GM12875 (cell line): ENCODE data around the gene GDI2.
A peak's percentile ranks its signal among the peaks of the same experiment; 100 is the strongest.

Experiments
- H3K4me3 ChIP-seq: one replicate; pipeline ENCODE4 v1.5.1; 2011; ENCODE audit warnings: low read depth, low read length, control low read depth
- TF ChIP-seq, protein P1 (sequence below): IDR thresholded peaks from 2 replicates; pipeline ENCODE4 v1.5.1; 2011; ENCODE audit warnings: low read depth, mild to moderate bottlenecking, control low read depth, inconsistent platforms, low read length, moderate library complexity, borderline replicate concordance; ENCODE audit not compliant: insufficient read depth

GDI2 gene

GRCh38 chr10:5743736-5744135 is 69.5 kb downstream of the GDI2 start:
- H3K4me3 ChIP-seq, result no peak overlapping the region
- TF ChIP-seq, protein P1, sequence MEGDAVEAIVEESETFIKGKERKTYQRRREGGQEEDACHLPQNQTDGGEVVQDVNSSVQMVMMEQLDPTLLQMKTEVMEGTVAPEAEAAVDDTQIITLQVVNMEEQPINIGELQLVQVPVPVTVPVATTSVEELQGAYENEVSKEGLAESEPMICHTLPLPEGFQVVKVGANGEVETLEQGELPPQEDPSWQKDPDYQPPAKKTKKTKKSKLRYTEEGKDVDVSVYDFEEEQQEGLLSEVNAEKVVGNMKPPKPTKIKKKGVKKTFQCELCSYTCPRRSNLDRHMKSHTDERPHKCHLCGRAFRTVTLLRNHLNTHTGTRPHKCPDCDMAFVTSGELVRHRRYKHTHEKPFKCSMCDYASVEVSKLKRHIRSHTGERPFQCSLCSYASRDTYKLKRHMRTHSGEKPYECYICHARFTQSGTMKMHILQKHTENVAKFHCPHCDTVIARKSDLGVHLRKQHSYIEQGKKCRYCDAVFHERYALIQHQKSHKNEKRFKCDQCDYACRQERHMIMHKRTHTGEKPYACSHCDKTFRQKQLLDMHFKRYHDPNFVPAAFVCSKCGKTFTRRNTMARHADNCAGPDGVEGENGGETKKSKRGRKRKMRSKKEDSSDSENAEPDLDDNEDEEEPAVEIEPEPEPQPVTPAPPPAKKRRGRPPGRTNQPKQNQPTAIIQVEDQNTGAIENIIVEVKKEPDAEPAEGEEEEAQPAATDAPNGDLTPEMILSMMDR, result no peak

DNA sequence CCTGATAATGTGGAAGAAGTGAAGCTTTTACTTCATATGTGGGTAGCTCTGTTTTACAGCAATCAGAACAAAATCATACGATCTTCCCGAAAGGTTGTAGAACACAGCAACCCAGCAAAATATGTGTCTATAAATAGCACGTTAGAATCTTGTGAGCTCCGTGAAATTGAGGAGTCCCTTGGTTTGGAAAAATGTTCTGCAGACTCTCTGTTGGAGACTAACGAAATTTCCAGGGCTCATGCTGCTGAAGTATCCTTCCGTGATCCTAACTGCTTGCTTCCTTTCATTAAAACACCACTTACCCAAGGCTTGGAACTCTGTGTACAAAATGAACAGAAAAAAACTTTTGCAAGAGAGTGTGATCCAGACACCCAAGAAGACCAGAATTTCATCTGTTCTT is 71.1 kb downstream of the GDI2 start:
- TF ChIP-seq, protein P1, result no peak
- no peak overlapping the region for H3K4me3 ChIP-seq

- no peak overlapping the region for H3K4me3 ChIP-seq
Observed at GRCh38 chr10:5741276-5741675, 72.0 kb downstream of the GDI2 start.

GRCh38 chr10:5738427-5738826 is 74.8 kb downstream of the GDI2 start:
- H3K4me3 ChIP-seq, result no peak overlapping the region
- TF ChIP-seq, protein P1, result no peak

More at GRCh38 chr10:5741276-5741675, 72.0 kb downstream of the GDI2 start:
- TF ChIP-seq, protein P1, result no peak

DNA sequence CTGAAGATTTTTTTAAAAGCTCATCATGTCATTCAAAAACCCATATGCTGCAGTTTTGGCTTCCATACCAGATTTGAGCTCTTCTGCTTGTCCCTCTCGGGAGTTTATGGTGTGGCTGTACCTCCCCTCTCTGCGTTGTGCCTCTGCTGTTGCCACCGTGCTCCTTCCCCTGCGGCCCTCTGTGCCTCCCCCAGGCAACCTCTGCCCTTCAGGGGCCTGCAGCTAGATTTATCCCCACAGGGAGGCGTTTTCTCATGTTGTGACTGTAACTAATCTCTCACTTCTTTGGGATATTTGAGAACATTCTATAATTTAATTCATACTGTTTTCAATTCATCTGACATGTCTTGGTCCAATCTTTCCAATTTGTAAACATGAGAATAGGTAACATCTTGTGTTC is 75.9 kb downstream of the GDI2 start:
- no peak overlapping the region for H3K4me3 ChIP-seq
- TF ChIP-seq, protein P1, result 0 out of 2 replicates have a peak, but pooled peaks have one; percentile 2

GRCh38 chr10:5736591-5736990 is 76.6 kb downstream of the GDI2 start:
- no peak overlapping the region for H3K4me3 ChIP-seq
- TF ChIP-seq, protein P1, result no peak

DNA sequence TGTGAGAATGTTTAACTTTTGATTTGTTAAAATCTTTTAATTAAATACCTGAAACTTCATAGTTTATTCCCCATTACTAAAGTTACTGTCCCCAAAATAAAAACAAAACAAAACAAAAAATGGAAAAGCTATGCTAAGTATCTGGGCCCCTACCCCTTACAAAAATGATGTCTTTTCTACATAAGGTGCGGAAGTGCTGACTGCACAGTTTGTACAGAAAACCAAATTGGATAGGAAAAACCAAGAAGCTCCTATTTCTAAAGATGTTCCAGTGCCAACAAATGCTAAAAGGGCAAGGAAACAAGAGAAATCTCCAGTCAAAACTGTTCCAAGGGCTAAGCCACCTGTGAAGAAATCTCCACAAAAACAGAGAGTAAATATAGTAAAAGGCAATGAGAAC is 78.1 kb downstream of the GDI2 start:
- TF ChIP-seq, protein P1, result no peak
- no peak overlapping the region for H3K4me3 ChIP-seq
